ENCODE measurements around the gene JARID2. TPM values are rescaled to one million over a fixed set of nuclear protein-coding genes. Genes with fewer than 3 reads are reported as not detected.

Gene JARID2
- total RNA-seq, 1 donor from 2014 or later, result 17.9 TPM

- Histone ChIP-seq H3K27me3 (no peaks in the 10 kb centered on the region), H3K4me3 (no peak overlapping the region), H3K27ac (no peak overlapping the region), H3K9me3 (no peaks in the 10 kb centered on the region), H3K4me1 (peaks cover 17% of the 10 kb centered on the region), H3K36me3 (peaks cover 0 to 50% of the 10 kb centered on the region in 2 donors)
- intact Hi-C loops (cut with DNase I), result no loop called here
- TF ChIP-seq POLR2A (IDR thresholded peaks at IDR 0.05) (no peak), CTCF (IDR thresholded peaks at IDR 0.05) (no peak), POLR2AphosphoS5 (IDR thresholded peaks at IDR 0.05; ENCODE audit: insufficient read depth in 1 of 2, low read depth in 1 of 2) (no peak)
- DNase-seq (ENCODE audit: extremely low spot score in 2 of 2), result no peak
Measured at GRCh38 chr6:15522026-15522425, 276.2 kb downstream of the JARID2 start.

DNA sequence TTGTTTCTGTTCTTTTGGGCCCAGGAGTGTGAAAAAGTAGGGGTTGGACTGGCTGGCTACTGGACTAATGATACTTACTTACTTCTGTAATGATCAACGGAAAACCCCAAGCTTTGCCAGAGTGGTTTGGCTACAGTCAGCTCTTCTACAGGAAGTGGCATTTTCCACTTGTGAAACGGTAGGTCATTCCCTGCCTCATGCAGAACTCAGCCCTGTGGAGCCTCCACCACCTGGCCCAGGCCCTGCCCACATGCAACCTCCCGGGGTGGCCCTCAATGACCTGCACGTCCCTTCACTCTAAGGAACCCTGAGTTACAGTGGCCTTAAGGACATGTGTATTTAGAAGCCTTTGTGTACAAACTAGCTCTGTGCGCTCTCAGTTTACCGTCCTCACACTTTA, 276.6 kb downstream of the JARID2 start:
- Histone ChIP-seq H3K4me1 (peaks cover 17% of the 10 kb centered on the region), H3K27ac (no peak overlapping the region), H3K27me3 (no peaks in the 10 kb centered on the region), H3K4me3 (no peak overlapping the region), H3K9me3 (no peaks in the 10 kb centered on the region), H3K36me3 (peaks cover 0 to 46% of the 10 kb centered on the region in 2 donors)
- intact Hi-C loops (cut with DNase I), result no loop called here
- no peak for TF ChIP-seq POLR2AphosphoS5 (IDR thresholded peaks at IDR 0.05; ENCODE audit: insufficient read depth in 1 of 2, low read depth in 1 of 2)
- no peak for TF ChIP-seq POLR2A (IDR thresholded peaks at IDR 0.05)
- TF ChIP-seq CTCF (IDR thresholded peaks at IDR 0.05), result no peak
- no peak for DNase-seq (ENCODE audit: extremely low spot score in 2 of 2)

DNA sequence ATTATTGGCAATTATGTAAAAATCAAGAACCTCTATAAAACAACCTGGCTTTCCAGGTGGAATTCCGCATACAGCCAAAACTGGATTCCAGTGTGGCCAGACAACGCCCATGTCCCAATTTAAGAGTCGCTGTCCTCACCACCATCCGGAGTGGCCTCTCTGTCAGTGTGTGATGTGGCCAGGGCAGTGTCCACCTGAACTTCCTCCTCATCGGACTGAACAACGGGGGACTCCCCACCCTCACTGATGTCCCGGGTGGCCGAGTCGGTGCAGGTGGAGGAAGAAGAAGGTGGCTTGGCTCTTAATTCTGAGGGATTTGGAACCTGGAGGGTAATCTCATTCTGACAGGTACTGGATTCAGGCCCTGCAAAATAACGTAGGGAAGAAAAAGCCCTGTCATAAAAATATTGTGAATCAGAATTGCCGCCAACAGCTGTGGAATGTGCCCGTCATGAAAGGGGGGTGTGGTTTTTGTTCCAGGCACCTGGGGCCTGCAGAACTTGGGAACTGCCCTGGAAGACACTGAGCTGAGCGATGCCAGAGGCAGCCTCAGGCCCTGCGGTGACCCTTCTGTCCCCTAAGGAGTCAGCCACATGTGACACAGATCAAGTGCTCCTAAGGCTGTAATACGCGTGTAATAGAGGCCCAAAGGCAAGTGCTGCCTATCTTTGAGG, 277.1 kb downstream of the JARID2 start:
- no peak for TF ChIP-seq POLR2A (IDR thresholded peaks at IDR 0.05)
- TF ChIP-seq POLR2AphosphoS5 (IDR thresholded peaks at IDR 0.05; ENCODE audit: insufficient read depth in 1 of 2, low read depth in 1 of 2), result no peak
- TF ChIP-seq CTCF (IDR thresholded peaks at IDR 0.05), result no peak
- Histone ChIP-seq H3K36me3 (peaks cover 0 to 41% of the 10 kb centered on the region in 2 donors), H3K27ac (no peak overlapping the region), H3K27me3 (no peaks in the 10 kb centered on the region), H3K9me3 (no peaks in the 10 kb centered on the region), H3K4me3 (no peak overlapping the region), H3K4me1 (peaks cover 17% of the 10 kb centered on the region)
- intact Hi-C loops (cut with DNase I), result no loop called here
- DNase-seq (ENCODE audit: extremely low spot score in 2 of 2), result no peak

DNA sequence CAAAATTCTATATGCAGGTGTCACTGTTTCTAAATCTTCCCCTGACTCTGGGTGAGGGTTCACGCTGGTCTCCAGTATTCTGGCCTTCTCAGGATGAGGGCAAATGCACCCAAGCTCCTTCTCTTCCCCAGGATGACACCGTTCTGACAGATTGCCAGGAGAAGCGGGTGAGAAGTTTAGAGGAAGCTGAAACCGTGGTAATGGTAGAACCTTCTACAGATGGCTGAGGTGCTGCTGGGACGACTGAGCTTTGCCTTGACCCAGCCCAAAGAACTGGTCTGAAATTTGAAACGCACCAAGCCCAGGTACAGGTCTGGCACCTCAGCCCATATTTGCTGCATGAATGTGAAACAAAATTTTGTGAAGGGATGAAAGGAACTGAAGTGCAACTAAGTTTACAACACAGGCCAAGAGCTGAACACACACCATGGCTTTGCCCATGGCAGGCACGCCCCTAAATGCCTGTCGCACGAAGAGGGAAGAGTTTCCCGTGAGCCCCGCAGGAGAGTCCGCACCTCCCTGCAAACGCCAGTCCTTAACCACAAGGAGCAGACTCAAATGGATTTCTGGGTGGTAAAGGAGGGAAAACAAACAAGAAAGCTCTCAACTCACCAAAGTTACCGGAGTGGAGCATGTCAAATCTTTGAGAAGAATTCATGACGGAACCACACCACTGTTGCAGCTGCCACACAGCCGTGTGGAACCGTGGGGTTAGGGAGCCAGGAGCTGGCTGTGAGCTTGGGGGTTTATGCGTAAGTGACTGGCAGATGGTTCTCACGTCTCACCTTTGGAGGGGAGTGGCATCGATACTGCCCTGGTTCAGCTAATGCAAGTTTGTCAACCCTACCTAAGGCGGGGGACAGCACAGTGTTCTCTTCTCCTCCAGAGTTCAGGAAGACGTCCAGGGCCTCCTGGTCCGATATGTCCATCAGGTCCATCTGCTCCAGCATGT, 278.1 kb downstream of the JARID2 start:
- peak in 1 of 2 donors; percentile 67 for DNase-seq (ENCODE audit: extremely low spot score in 2 of 2)
- peaks cover 17% of the 10 kb centered on the region for H3K4me1 ChIP-seq
- TF ChIP-seq POLR2AphosphoS5 (IDR thresholded peaks at IDR 0.05; ENCODE audit: insufficient read depth in 1 of 2, low read depth in 1 of 2) (no peak), CTCF (IDR thresholded peaks at IDR 0.05) (no peak), POLR2A (IDR thresholded peaks at IDR 0.05) (no peak)
- peaks cover 0 to 33% of the 10 kb centered on the region in 2 donors for H3K36me3 ChIP-seq
- H3K27me3 ChIP-seq, result no peaks in the 10 kb centered on the region
- H3K4me3 ChIP-seq, result no peak overlapping the region
- intact Hi-C loops (cut with DNase I), result no loop called here
- no peaks in the 10 kb centered on the region for H3K9me3 ChIP-seq
- no peak overlapping the region for H3K27ac ChIP-seq
